CD4-positive, alpha-beta memory T cell (primary cell): Measurements from ENCODE around the gene PLD3. TPM values are rescaled to one million over a fixed set of nuclear protein-coding genes. Genes with fewer than 3 reads are reported as not detected.

ENCODE experiments used
- CTCF ChIA-PET: fragments of 350-600 bp; sonication (Branson Sonifier 250); formaldehyde crosslinking; loops from one replicate; lab custom pipeline; 2021; ENCODE audit warnings: inconsistent platforms; ENCODE audit not compliant: partially characterized antibody; lab: Charles Lee
- POLR2A ChIA-PET: fragments of 350-600 bp; sonication (Branson Sonifier 250); formaldehyde crosslinking; loops from one replicate; lab custom pipeline; 2021; ENCODE audit not compliant: partially characterized antibody; lab: Charles Lee
- DNase-seq, 5 donors: peaks; one replicate each; pipeline versions ENCODE4 v3.0.0 to v3.0.0-alpha.2; 2020 to 2022; ENCODE audit warnings: mixed read lengths in 1 of 5
- H3K27ac ChIP-seq: one replicate; pipeline ENCODE4 v1.7.0; 2013; ENCODE audit warnings: low read depth, low read length
- H3K27me3 ChIP-seq: 2 replicates; pipeline ENCODE4 v1.7.0; 2013; ENCODE audit warnings: mild to moderate bottlenecking, low read length, moderate library complexity; ENCODE audit not compliant: insufficient read depth
- H3K36me3 ChIP-seq: 2 replicates; pipeline ENCODE4 v1.7.0; 2013; ENCODE audit warnings: mild to moderate bottlenecking, low read length, moderate library complexity; ENCODE audit not compliant: insufficient read depth
- H3K4me1 ChIP-seq: 2 replicates; pipeline ENCODE4 v1.7.0; 2013; ENCODE audit warnings: mild to moderate bottlenecking, low read length, moderate library complexity; ENCODE audit not compliant: insufficient read depth
- H3K4me3 ChIP-seq, 2 donors: one replicate each; pipeline ENCODE4 v1.7.0; 2013; ENCODE audit warnings: low read length in 2 of 2, mild to moderate bottlenecking in 1 of 2
- H3K9me3 ChIP-seq, 2 donors: one replicate each; pipeline ENCODE4 v1.7.0; 2013; ENCODE audit warnings: low read length in 2 of 2, control low read depth in 1 of 2; ENCODE audit not compliant: control insufficient read depth in 1 of 2
- H3K27ac Mint-ChIP-seq, 7 donors: one replicate each; pipeline ENCODE4 v1.8.0; 2020 to 2021; ENCODE audit warnings: mixed read lengths in 7 of 7, mild to moderate bottlenecking in 6 of 7, inconsistent platforms in 3 of 7, moderate library complexity in 3 of 7
- H3K27me3 Mint-ChIP-seq, 2 donors: one replicate each; pipeline ENCODE4 v1.8.0; 2020 to 2021; ENCODE audit warnings: mixed read lengths in 2 of 2
- H3K36me3 Mint-ChIP-seq, 2 donors: one replicate each; pipeline ENCODE4 v1.8.0; 2020 to 2021; ENCODE audit warnings: mixed read lengths in 2 of 2, inconsistent platforms in 1 of 2, mild to moderate bottlenecking in 1 of 2
- H3K4me1 Mint-ChIP-seq, 4 donors: one replicate each; pipeline ENCODE4 v1.8.0; 2020 to 2021; ENCODE audit warnings: mixed read lengths in 4 of 4, mild to moderate bottlenecking in 1 of 4
- H3K4me3 Mint-ChIP-seq, 8 donors: one replicate each; pipeline ENCODE4 v1.8.0; 2020 to 2021; ENCODE audit warnings: mixed read lengths in 8 of 8, mild to moderate bottlenecking in 7 of 8, moderate library complexity in 6 of 8, inconsistent platforms in 3 of 8
- H3K9me3 Mint-ChIP-seq, 8 donors: one replicate each; pipeline ENCODE4 v1.8.0; 2020 to 2021; ENCODE audit warnings: mixed read lengths in 8 of 8, mild to moderate bottlenecking in 5 of 8, inconsistent platforms in 3 of 8, moderate library complexity in 1 of 8
- intact Hi-C: fragments of 100-400 bp; cut with micrococcal nuclease; formaldehyde crosslinking; loops from one replicate; pipeline ENCODE4 v1.15.1; 2023
- polyA plus RNA-seq, 2 donors: library from polyadenylated mRNA; unstranded; fragments of 300-500 nt; fragmentation: Illumina TruSeq; gene quantifications; one replicate each; pipeline ENCODE4 v1.2.3, GENCODE V29; 2021
- total RNA-seq, 2 experiments: library from RNA; stranded (reverse); gene quantifications; one replicate each; pipeline ENCODE4 v1.2.3, GENCODE V29; 2021

Gene PLD3
- total and polyA plus RNA-seq, 4 experiments from 2014 or later = 61.0 to 117 (median 95.2) TPM

GRCh38 chr19:40309666-40310065 is 38.8 kb upstream of the PLD3 start:
- intact Hi-C loops = loop anchor here (5.0 kb wide), 1 partner anchor 167 kb away; no protein-coding TSS in a partner anchor
- Histone ChIP-seq H3K36me3 (no peaks in the 10 kb centered on the region), H3K27me3 (no peaks in the 10 kb centered on the region), H3K9me3 (no peaks in the 10 kb centered on the region), H3K27ac (no peak overlapping the region), H3K4me3 (no peak overlapping the region), H3K4me1 (no peaks in the 10 kb centered on the region)
- Mint-ChIP-seq H3K4me1 (peaks cover 0 to 5% (median 2%) of the 10 kb centered on the region in 4 donors), H3K27me3 (no peaks in the 10 kb centered on the region), H3K27ac (no peak overlapping the region), H3K36me3 (no peaks in the 10 kb centered on the region), H3K9me3 (no peaks in the 10 kb centered on the region), H3K4me3 (no peak overlapping the region)
- CTCF ChIA-PET = no interaction called here
- POLR2A ChIA-PET = interaction anchor here (0.6 kb wide), 1 partner anchor 79 kb away, joined by 4 read pairs; no protein-coding TSS in a partner anchor
- DNase-seq = no peak

DNA sequence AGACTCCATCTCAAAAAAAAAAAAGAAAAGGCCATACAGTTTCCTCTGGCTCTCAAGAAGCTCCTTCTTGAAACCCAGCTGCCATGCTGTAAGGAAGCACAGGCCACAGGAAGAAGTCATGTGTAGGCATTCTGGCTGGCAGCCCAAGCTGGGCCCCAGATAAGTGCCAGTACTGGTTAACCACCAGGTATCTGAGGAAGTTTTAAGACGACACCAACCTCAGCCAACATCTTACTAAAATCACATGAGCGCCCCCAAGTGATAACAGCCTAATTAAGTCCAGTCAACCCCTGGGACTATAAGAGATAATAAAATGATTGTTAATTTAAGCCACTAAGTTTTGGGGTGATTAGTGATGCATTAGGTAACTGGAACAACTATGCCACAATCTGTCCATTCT is 36.0 kb upstream of the PLD3 start:
- Mint-ChIP-seq H3K4me1 (no peaks in the 10 kb centered on the region), H3K36me3 (peaks cover 4 to 6% of the 10 kb centered on the region in 2 donors), H3K4me3 (no peak overlapping the region), H3K27ac (no peak overlapping the region), H3K27me3 (no peaks in the 10 kb centered on the region), H3K9me3 (no peaks in the 10 kb centered on the region)
- Histone ChIP-seq H3K4me1 (no peaks in the 10 kb centered on the region), H3K27ac (no peak overlapping the region), H3K27me3 (no peaks in the 10 kb centered on the region), H3K4me3 (no peak overlapping the region), H3K9me3 (no peaks in the 10 kb centered on the region), H3K36me3 (no peaks in the 10 kb centered on the region)
- intact Hi-C loops = no loop called here
- no peak for DNase-seq
- ChIA-PET CTCF (no interaction called here), POLR2A (no interaction called here)

DNA sequence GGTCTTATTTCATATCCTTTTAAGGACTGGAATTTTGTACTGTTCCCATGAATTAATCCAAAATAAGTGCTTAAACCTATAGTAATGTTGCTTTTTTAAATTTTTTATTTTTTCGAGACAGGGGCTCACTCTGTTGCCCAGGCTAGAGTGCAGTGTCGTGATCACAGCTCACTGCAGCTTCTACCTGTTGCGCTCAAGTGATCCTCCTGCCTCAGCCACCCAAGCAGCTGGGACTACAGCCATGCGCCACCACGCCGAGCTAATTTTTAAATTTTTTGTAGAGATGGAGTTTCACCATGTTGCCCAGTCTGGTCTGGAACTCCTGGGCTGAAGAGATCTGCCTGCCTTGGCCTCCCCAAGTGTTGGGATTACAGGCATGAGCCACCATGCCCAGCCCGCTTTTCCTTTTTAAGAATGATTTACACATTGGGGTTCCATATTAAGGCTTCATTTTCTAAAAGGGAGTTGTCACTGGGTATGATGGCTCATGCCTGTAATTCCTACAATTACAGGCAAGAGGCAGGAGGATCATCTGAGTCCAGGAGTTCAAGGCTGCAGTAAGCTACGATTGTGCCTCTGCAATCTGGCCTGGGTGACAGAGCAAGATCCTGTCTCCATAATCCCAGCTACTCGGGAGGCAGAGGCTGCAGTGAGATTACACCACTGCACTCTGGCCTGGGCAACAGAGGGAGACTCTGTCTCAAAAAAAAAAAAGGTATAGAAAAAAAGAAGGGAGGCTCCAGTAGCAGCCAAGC is 35.1 kb upstream of the PLD3 start:
- Mint-ChIP-seq H3K9me3 (no peaks in the 10 kb centered on the region), H3K4me3 (no peak overlapping the region), H3K36me3 (peaks cover 4 to 9% of the 10 kb centered on the region in 2 donors), H3K27me3 (no peaks in the 10 kb centered on the region), H3K4me1 (no peaks in the 10 kb centered on the region), H3K27ac (no peak overlapping the region)
- H3K4me1 ChIP-seq = no peaks in the 10 kb centered on the region
- ChIA-PET CTCF (no interaction called here), POLR2A (no interaction called here)
- H3K27ac ChIP-seq = no peak overlapping the region
- no peaks in the 10 kb centered on the region for H3K36me3 ChIP-seq
- H3K9me3 ChIP-seq = no peaks in the 10 kb centered on the region
- intact Hi-C loops = no loop called here
- no peak overlapping the region for H3K4me3 ChIP-seq
- DNase-seq = no peak
- H3K27me3 ChIP-seq = no peaks in the 10 kb centered on the region

DNA sequence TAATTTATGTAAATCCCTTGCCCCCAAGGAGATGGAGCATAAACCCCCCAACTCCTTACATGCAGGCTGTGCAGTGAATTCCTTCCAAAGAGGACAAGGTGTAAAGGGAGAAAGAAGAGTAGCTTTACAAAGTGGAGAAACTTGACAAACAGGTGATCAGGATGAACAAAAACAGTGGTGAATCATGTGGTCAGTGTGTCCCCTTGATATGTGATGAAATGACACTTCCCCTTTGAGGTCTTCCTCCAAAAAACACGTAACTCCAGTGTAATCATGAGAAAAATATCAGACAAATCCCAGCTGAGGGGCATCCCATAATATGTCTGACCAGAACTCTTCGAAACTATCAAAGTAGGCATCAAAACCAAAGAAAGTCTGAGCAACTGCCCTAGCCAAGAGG is 33.8 kb upstream of the PLD3 start:
- Mint-ChIP-seq H3K27me3 (no peaks in the 10 kb centered on the region), H3K27ac (no peak overlapping the region), H3K9me3 (no peaks in the 10 kb centered on the region), H3K4me3 (no peak overlapping the region), H3K36me3 (peaks cover 4 to 12% of the 10 kb centered on the region in 2 donors), H3K4me1 (no peaks in the 10 kb centered on the region)
- Histone ChIP-seq H3K36me3 (no peaks in the 10 kb centered on the region), H3K9me3 (no peaks in the 10 kb centered on the region), H3K4me1 (no peaks in the 10 kb centered on the region), H3K27me3 (no peaks in the 10 kb centered on the region), H3K4me3 (no peak overlapping the region), H3K27ac (no peak overlapping the region)
- no peak for DNase-seq
- ChIA-PET CTCF (no interaction called here), POLR2A (no interaction called here)
- intact Hi-C loops = no loop called here

DNA sequence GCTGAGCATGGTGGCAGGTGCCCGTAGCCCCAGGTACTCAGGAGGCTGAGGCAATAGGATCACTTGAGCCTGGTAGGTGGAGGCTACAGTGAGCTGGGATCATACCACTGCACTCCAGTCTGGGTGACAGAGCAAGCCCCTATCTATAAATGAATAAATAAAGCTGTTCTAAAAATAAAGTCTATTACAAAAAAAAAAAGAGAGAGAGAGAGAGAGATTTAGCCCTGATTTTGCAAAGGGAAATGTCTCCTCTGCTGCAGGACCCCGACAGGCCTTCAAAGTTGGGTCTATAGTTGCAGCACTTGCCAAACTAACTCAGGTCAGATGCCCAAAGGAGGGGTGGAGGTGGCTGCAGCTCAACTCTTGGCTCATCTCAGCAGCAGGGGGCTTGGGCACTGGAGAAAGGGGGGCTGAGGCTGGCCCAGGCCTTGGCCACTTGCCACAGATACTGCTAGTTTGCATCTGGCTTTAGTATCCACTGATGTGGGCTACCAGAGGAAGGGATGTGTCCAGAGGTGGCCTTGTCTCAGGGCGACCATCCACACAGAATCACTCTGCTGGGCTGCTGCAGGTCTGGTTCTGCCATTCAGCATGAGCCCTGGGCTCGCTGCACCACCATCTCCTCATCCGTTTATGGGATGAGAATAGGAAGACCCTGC is 32.6 kb upstream of the PLD3 start:
- Mint-ChIP-seq H3K36me3 (peaks cover 4 to 23% of the 10 kb centered on the region in 2 donors), H3K4me1 (no peaks in the 10 kb centered on the region), H3K27me3 (no peaks in the 10 kb centered on the region), H3K4me3 (no peak overlapping the region), H3K27ac (no peak overlapping the region), H3K9me3 (no peaks in the 10 kb centered on the region)
- intact Hi-C loops = no loop called here
- no peak overlapping the region for H3K27ac ChIP-seq
- H3K27me3 ChIP-seq = no peaks in the 10 kb centered on the region
- ChIA-PET CTCF (interaction anchor here (1.1 kb wide), 1 partner anchor 11 kb away, joined by 5 read pairs; no protein-coding TSS in a partner anchor), POLR2A (no interaction called here)
- DNase-seq = no peak
- no peaks in the 10 kb centered on the region for H3K9me3 ChIP-seq
- no peak overlapping the region for H3K4me3 ChIP-seq
- no peaks in the 10 kb centered on the region for H3K36me3 ChIP-seq
- no peaks in the 10 kb centered on the region for H3K4me1 ChIP-seq

DNA sequence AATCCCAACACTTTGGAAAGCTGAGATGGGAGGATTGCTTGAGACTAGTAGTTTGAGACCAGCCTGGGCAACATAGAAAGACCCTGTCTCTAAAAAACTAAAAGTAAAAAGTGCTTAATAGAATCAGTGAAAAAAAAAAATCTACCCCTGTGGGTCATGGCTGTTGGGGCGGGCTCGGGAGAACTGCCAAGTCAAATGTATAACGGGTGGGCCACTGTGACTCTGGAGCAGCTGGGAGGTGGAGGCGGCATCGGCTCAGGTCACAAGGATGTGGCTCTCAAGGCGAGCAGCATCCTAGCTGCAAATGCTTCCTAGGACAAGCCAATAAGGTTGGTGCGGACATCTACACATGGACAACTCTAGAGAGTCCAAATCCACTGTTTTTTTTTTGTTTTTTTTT is 31.2 kb upstream of the PLD3 start:
- Histone ChIP-seq H3K27ac (no peak overlapping the region), H3K27me3 (no peaks in the 10 kb centered on the region), H3K9me3 (no peaks in the 10 kb centered on the region), H3K4me3 (no peak overlapping the region), H3K4me1 (no peaks in the 10 kb centered on the region), H3K36me3 (peaks cover 12% of the 10 kb centered on the region)
- DNase-seq = no peak
- CTCF ChIA-PET = interaction anchor here (2.2 kb wide), 1 partner anchor 12 kb away, joined by 5 read pairs; no protein-coding TSS in a partner anchor
- Mint-ChIP-seq H3K36me3 (peaks cover 7 to 35% of the 10 kb centered on the region in 2 donors), H3K9me3 (no peaks in the 10 kb centered on the region), H3K27me3 (no peaks in the 10 kb centered on the region), H3K4me1 (no peaks in the 10 kb centered on the region), H3K27ac (peak overlapping the region in 1 of 7 donors; percentile 75), H3K4me3 (no peak overlapping the region)
- intact Hi-C loops = no loop called here
- POLR2A ChIA-PET = no interaction called here

- no peaks in the 10 kb centered on the region for H3K9me3 ChIP-seq
- H3K27me3 ChIP-seq = no peaks in the 10 kb centered on the region
- H3K9me3 Mint-ChIP-seq = no peaks in the 10 kb centered on the region
- no peak overlapping the region for H3K27ac Mint-ChIP-seq
- peaks cover 28 to 59% of the 10 kb centered on the region in 2 donors for H3K36me3 Mint-ChIP-seq
- no peak overlapping the region for H3K4me3 ChIP-seq
- no peak overlapping the region for H3K4me3 Mint-ChIP-seq
- H3K27me3 Mint-ChIP-seq = no peaks in the 10 kb centered on the region
- peaks cover 34% of the 10 kb centered on the region for H3K36me3 ChIP-seq
- no peaks in the 10 kb centered on the region for H3K4me1 Mint-ChIP-seq
- intact Hi-C loops = no loop called here
- no peak for DNase-seq
- ChIA-PET POLR2A (no interaction called here), CTCF (no interaction called here)
- no peaks in the 10 kb centered on the region for H3K4me1 ChIP-seq
- H3K27ac ChIP-seq = no peak overlapping the region
Observed at GRCh38 chr19:40320558-40320935, 27.9 kb upstream of the PLD3 start.
